ENCODE results near the gene BTF3.
A peak's percentile ranks its signal among the peaks of the same experiment; 100 is the strongest.

The BTF3 gene

DNA sequence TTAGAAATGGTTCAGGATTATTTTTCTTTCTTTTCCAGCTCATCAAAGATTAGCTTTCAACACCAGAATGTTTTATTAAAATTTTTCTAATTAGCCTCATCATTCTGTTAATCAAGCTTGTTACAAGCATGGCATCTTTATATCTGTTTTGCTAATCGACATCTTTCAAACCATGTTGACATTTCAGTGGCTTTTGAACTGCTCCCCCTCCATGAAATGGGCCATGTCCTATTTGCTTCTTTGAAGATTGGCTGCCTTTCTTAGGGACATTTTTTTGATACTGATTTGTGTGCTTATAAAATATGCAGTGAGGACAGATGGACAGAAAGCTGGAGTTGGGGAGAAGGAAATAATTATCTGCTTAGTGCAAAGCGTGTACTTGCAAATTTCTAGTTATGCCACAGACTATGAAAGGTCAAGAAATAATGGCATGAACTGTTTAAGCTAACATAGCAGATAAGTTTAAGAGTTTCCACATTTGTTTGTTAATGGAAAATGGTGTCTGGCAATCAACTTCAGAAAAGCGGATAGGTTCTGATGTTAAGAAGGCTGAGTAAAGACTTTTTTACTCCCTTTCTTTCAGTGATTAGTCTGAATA lies 27.5 kb downstream of the BTF3 start:
- no peak for DNase-seq

DNA sequence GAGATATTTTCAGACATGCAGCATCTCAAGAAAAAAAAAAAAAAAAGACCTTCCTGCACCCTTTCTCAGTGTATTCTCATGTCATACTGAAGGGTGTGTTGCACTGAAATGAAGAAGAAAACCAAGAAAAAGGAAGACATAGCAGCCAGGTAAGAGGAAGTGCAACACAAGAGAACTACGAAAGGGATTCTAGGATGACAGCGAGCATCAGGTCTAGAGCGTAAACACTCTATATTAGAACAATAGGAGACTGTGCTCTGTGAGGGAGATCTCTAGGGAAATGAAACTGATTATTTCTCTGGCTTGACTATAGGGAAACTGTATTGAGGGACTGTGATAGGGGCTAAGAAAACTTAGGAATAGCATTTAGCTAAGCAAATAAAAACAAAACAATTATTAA lies 30.0 kb downstream of the BTF3 start:
- DNase-seq: no peak

DNA sequence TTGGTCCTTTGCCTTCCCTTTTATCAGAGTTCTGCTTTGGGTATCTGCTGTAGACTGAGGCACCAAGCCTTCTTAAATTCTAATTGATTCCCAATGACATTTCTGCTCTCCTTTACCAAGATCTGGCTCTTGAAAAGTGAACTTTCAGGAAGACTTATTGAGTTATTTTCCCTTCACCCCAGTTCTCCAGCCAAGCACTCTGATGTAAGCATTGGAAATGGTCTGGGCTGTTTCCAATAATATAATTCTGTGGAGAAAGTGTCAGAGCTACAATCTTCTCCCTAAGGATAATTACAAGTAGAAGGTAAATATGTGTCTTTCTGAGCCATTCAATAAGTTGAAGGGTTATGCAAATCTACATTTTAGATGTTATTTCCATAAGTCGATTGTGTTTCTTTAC lies 30.8 kb downstream of the BTF3 start:
- no peak for DNase-seq

DNA sequence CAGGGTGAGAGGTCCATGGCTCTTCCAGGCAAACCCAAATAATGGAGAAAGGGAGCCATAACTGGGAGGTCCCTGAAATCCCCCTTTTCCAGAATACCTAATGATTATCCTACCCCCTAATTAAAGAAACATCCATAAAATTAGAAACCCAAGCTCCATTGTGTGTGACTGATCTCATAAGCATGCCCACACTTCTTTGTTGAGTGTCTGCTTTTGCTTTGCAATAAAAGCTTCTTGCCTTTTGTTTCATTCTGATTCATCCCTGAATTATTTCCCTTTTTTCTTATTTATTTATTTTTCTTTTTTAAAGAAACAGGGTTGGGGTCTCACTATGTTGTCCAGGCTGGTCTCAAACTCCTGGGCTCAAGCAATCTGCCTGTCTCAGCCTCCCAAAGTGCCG lies 33.1 kb downstream of the BTF3 start:
- no peak for DNase-seq

DNA sequence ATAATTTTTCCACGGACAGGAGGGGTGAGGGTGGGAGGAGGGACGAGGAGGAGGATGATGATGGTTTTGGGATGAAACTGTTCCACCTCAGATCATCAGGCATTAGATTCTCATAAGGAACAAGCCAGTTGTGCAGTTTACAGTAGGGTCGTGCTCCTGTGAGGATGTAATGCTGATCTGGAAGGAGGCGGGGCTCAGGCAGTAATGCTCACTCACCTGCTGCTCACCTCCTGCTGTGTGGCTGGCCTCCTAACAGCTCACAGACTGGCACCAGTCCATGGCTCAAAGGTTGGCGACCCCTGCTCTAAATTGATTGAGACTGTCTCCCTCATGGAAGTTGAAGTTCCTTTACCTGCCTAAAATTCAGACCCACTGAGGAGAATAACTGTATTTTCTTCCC lies 34.0 kb downstream of the BTF3 start:
- DNase-seq: no peak

DNA sequence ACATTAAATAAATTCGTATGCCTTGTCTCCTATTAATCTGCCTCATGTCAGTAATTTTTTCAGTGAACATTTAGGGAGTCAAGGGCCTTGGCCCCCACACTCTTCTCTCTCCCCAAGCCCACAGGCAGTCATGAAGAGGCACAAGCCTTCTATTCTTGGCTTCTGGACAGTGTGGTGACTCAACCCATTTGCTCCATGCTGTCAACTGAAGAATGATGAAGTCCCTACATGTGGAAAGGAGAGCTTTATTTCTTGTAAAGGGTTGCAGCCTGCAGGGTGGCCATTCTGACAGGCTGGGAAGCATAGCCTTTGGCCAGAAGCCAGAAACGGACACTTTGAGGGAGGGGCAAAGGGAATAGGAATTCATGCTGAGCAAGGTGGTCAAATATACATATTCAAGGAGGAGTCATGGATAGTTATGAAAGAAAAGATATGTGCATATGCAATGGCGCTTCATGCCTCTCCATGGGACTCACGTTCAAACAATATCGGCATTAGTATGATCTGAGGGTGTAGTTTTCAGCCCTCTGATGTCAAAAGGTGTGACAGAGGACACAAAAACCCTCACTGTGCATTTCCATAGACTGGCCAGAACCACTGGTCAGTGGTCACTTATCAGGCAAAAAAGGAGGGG lies 35.9 kb downstream of the BTF3 start:
- DNase-seq: no peak

DNA sequence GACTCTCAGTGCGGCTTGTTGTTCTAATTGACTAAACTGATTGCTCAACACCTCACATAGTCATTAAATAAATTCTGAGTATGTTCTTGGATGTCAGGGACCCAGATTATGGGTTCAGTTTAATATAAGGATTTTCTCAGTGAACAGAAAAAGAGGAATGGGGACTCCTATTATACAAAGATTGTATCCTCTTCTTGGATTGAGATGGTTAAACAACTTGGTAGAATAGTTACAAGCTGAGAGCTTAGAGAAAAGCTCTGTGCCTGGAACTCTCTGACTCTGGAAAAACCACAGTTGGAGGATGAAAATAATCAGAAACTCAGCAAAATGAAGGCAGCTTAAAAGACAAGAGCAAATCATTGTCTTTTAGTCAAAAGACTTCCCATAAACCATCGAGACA lies 36.7 kb downstream of the BTF3 start:
- no peak for DNase-seq

DNA sequence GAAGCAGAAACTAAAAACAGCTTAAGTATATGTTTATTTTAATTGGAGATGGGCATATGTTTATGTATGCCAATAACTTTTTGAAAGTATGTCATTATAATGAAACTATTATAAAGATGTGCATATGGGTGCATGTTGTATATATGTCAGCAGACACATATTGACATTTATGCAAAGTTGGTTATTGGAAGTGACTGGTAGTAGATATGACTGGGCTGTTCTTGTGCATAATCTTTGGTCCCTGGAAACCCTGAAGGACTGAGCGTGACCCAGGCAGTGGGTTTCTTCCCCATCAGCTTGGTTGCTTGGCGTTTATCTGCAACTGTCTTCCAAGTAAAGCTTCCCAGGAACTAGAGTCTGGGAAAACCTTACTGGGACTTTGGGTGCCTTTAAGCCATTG lies 41.5 kb downstream of the BTF3 start:
- DNase-seq: no peak

DNA sequence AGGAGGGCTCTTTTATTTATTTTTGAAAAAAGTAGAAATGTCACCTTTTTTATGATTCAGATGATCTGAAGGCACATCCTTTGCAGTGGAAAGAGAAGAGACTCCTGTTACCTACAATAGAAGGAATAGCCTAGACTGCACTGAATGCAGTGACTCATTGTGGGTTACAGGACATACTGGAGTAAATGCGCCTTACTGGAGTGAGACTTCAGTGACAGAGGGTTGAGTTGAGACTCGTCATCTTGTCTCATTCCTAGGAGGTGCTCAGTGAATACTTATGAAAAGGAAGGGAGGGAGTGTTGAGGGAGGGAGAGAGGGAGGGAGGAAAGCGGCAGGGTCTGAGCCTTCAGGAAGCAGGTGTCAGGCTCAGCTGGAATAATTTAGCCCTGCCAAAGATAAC lies 42.0 kb downstream of the BTF3 start:
- DNase-seq: no peak

DNA sequence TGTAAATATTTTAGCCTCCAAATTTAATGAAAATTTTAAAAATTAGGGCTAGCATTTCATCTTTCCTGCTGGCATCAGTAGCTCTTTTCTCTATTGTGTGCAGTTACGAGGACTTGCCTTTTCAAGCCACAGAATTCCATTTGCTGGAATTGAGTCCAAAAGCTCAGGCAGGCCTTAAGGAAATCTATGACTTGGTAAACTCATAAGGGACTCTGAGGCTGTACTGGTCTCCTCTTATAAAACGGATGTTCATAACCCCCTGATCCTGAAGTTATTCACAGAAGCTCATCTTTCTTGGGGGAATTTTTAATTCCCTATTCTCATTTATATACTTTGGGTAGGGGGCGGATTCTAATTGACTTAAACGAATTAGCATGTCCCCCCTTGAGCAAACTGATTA lies 43.8 kb downstream of the BTF3 start:
- DNase-seq: no peak

DNA sequence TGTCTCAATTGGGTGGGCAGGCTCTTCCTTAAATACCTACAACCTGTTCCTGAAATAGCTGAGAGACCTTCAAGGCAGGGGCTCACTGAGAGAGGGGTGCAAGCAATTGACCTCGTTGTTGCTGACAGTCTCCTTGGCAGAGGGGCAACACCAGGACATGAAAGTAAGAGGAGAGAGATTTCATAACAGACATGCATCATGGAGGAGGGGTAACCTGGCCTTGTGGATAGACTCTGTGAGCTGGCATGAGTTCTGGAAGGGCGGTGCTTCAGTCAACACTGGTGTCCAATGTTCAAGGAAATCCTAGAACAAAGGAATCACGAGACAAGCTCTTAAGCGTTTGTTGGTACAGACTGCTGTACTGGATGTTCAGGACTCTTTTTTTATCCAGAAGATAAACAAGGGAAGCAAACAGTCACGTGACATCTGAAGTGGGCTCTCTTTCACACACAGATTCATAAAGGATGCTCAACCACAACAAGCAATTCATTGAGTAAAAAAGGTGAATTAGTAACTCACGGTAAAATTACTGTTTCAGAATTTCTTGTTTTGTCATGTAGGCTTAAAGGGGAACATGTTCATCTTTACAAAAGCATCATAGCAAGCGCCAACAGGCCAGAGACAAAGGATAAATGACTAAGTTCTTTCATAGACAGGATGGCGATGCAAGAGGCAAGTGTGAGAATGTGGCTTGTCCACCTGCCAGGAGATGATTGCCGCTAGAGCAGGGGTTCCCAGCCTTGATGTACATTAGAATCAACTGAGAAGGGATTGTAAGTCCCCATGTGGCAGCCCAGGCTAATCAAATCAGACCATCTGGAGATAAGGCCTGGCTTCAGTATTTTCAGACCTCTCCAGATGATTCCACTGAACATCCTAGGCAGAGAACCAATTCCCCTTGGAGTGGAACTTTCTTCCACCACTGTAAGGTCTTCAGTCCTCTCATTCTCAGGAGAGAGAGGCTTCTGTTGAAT lies 46.5 kb downstream of the BTF3 start:
- DNase-seq: peak; percentile 39 to 64

DNA sequence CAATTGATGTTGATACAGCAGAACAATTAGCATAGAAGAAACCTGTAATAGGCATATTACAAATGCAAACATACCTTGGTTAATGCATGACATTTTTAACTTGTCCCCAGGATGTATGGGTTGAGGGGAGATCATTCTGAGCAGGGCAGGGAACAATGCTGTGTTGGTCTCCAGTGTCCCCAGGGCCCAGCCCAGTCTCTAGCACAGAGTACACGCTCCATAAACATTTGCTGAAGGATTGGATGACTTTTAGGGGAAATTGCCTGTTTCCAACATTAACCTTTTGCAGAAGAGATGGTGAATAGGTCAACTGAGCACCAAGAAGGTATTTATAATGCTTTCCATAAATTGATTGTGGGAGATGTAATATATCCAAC lies 47.1 kb downstream of the BTF3 start:
- DNase-seq: no peak

DNA sequence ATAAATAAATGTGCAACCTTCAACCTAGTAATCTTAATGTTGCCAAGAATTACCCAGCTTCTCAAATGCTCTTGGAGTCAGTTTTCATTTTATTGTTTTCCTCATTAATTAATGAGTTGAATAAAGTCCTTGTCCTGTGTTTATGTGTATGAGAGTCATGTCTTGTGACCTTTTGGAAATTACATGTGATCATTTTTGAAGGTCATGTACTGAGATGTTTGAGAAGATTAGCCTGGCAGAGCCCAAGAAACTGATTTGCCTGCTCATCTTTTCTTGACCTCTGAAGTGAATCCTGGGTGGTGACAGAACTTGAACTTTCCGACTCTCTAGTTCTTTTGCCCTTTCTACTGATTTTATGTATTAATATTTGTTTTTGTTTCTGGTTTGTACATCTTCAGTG lies 51.8 kb downstream of the BTF3 start:
- no peak for DNase-seq

DNA sequence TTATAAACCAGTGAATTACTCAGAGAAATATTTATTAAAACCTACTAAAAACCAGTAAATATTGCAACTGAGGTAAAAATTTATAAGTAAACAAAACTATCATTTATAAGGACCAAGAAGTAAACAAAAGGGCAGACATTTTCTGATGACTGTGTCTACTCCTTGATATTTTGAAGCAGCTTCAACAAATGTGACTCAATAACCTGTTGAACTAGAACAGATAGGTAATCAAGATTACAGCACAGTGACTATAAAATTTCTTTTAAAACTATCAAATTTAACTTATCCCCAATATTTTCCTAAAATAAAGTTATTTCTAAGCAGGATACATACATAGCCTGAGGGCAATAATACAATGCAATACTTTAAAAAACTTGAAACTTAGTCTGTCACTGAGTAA lies 54.4 kb downstream of the BTF3 start:
- no peak for DNase-seq

Measured in NCI-H2081 (cell line).